Transverse colon (tissue), 4 donors: ENCODE measurements around the gene ABHD6. TPM values are rescaled to one million over a fixed set of nuclear protein-coding genes. Genes with fewer than 3 reads are reported as not detected.
"Not testable (repeated sequence)": the region's sequence is repeated elsewhere in the genome, so short reads cannot be mapped to it uniquely, and the experiment has no call there.

Experiments used
- DNase-seq: peaks from one replicate; pipeline ENCODE4 v3.0.0-alpha.2; 2019
- H3K27ac ChIP-seq, 4 donors: fragments of 200-600 bp; sonication (generic); 2 replicates each; pipeline ENCODE4 v1.5.1; 2016 to 2018; ENCODE audit warnings: inconsistent platforms in 4 of 4
- H3K27me3 ChIP-seq: fragments of 200-600 bp; sonication (generic); 2 replicates; pipeline ENCODE4 v1.5.1; 2017; ENCODE audit warnings: inconsistent platforms
- H3K36me3 ChIP-seq, 4 donors: fragments of 200-600 bp; sonication (generic); 2 replicates each; pipeline ENCODE4 v1.5.1; 2017 to 2019; ENCODE audit warnings: inconsistent platforms in 4 of 4
- H3K4me1 ChIP-seq, 4 donors: fragments of 200-600 bp; sonication (generic); 2 replicates each; pipeline ENCODE4 v1.5.1; 2017 to 2020; ENCODE audit warnings: inconsistent platforms in 4 of 4
- H3K4me3 ChIP-seq, 4 donors: fragments of 200-600 bp; sonication (generic); 1 replicate in 1 of 4; 2 replicates in 3 of 4; pipeline versions ENCODE4 v1.5.1 to v1.6.1; 2017 to 2019; ENCODE audit warnings: inconsistent platforms in 4 of 4
- H3K9me3 ChIP-seq, 2 donors: fragments of 200-600 bp; sonication (generic); 2 replicates each; pipeline ENCODE4 v1.5.1; 2017 to 2019; ENCODE audit warnings: inconsistent platforms in 2 of 2
- EP300 ChIP-seq: sonication (generic); formaldehyde crosslinking; IDR thresholded peaks from one replicate; pipeline ENCODE4 v1.6.1; 2017; ENCODE audit warnings: antibody characterized with exemption, low read depth
- POLR2A ChIP-seq: fragments of 450-650 bp; IDR thresholded peaks from one replicate; pipeline ENCODE4 v1.6.1; 2016; ENCODE audit warnings: antibody characterized with exemption, mild to moderate bottlenecking, moderate library complexity
- POLR2AphosphoS5 ChIP-seq, 3 donors: sonication (generic); formaldehyde crosslinking; IDR thresholded peaks; one replicate each; pipeline ENCODE4 v1.6.1; 2016; ENCODE audit warnings: antibody characterized with exemption in 3 of 3
- WGBS, 2 donors: methylation state at CpG; one replicate each; pipeline ENCODE4 v1.1.5; 2018; ENCODE audit warnings: low coverage in 1 of 2; 5-methylcytosine and 5-hydroxymethylcytosine counted together
- in situ Hi-C, 4 donors: fragments of 200-750 bp; cut with MboI; loops; one replicate each; pipeline versions ENCODE4 v1.15.0 to v1.15.1; 2017; ENCODE audit warnings: low sequenced_read_pairs in 3 of 4, low pct_ligation_motif_present in 1 of 4, low pct_unique_long_range_greater_than_20kb in 1 of 4
- intact Hi-C: fragments of 100-400 bp; cut with DNase I; formaldehyde crosslinking; loops from one replicate; pipeline ENCODE4 v1.15.1; 2023; ENCODE audit warnings: low total_unique reads
- total RNA-seq, 4 donors: library from RNA; depleted of rRNA; stranded (reverse); fragments of >200 nt; gene quantifications; one replicate each; pipeline ENCODE4 v1.1.0, GENCODE V29; 2016
- TF ChIP-seq, protein P1 (sequence below), 5 experiments: fragments of 200-600 bp in 3 of 5; fragments of 450-650 bp in 2 of 5; sonication (generic) in 3 of 5; IDR thresholded peaks; 1 replicate in 2 of 5; 2 replicates in 3 of 5; pipeline ENCODE4 v1.5.1; 2016 to 2017; ENCODE audit warnings: antibody characterized with exemption in 5 of 5, inconsistent platforms in 3 of 5, mild to moderate bottlenecking in 2 of 5, moderate library complexity in 1 of 5

Gene ABHD6
- total RNA-seq, 4 donors from 2014 or later: 5.2 to 68.1 (median 32.0) TPM

DNA sequence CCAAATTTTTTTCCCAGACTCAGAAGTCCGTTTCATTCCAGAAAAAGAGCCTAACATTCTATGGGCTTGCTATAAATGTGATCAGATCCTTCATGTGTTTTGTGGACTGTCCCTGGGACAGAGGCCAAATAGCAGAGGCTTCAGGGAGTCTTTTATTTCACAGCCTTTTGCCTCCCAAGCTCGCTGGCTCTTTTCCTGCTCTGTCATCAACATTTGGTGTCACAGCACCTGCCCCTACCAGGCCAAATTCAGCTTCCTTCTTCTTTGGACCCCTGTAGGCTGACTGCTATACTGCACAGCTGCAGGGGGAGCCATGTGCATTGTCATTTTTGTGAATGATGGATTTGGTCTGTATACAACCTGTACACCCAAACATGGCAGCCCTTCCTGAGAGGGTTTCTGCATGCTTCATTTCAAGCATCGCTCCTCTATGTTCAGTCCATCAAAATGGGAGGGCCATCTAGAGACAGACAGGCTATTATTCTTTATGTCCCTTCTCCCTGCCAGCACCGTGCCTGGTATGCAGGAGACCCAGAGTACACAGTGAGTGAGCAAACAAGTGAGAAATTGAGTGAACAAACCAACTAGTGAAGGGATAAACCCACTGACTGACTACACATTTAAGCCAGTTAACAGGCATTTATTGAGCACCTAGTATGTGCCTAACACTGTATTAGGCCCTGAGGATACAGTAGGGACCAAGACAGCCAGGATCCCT is 50.6 kb downstream of the ABHD6 start:
- peaks cover 0 to 18% (median 4%) of the 10 kb centered on the region in 4 donors for H3K36me3 ChIP-seq
- intact Hi-C loops: no loop called here
- TF ChIP-seq POLR2AphosphoS5 (IDR thresholded peaks at IDR 0.05) (no peak), EP300 (no peak), POLR2A (no peak)
- TF ChIP-seq, protein P1, sequence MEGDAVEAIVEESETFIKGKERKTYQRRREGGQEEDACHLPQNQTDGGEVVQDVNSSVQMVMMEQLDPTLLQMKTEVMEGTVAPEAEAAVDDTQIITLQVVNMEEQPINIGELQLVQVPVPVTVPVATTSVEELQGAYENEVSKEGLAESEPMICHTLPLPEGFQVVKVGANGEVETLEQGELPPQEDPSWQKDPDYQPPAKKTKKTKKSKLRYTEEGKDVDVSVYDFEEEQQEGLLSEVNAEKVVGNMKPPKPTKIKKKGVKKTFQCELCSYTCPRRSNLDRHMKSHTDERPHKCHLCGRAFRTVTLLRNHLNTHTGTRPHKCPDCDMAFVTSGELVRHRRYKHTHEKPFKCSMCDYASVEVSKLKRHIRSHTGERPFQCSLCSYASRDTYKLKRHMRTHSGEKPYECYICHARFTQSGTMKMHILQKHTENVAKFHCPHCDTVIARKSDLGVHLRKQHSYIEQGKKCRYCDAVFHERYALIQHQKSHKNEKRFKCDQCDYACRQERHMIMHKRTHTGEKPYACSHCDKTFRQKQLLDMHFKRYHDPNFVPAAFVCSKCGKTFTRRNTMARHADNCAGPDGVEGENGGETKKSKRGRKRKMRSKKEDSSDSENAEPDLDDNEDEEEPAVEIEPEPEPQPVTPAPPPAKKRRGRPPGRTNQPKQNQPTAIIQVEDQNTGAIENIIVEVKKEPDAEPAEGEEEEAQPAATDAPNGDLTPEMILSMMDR (IDR thresholded peaks at IDR 0.05): no peak
- in situ Hi-C loops: no loop called here
- H3K9me3 ChIP-seq: no peaks in the 10 kb centered on the region
- no peaks in the 10 kb centered on the region for H3K4me1 ChIP-seq
- no peaks in the 10 kb centered on the region for H3K27me3 ChIP-seq
- no peak for DNase-seq
- H3K27ac ChIP-seq: no peak overlapping the region
- 72 to 78% methylated on average over 2 to 4 of the region's 4 CpGs for WGBS, 2 donors
- no peak overlapping the region for H3K4me3 ChIP-seq

DNA sequence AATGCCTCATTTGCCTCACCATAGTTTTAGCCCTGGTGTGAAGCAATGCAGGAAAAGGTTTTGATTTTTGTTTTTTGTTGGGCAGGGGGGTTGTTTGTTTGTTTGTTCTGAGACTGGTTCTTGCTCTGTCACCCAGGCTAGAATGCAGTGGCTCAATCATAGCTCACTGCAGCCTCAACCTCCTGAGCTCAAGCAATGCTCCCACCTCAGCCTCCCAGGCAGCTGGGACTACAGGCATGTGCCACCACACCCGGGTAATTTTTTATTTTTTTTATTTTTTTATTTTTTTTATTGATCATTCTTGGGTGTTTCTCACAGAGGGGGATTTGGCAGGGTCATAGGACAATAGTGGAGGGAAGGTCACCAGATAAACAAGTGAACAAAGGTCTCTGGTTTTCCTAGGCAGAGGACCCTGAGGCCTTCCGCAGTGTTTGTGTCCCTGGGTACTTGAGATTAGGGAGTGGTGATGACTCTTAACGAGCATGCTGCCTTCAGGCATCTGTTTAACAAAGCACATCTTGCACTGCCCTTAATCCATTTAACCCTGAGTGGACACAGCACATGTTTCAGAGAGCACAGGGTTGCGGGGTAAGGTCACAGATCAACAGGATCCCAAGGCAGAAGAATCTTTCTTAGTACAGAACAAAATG is 51.5 kb downstream of the ABHD6 start:
- H3K9me3 ChIP-seq, DNase-seq, H3K4me3 ChIP-seq, intact Hi-C loops, H3K27me3 ChIP-seq, H3K27ac ChIP-seq, in situ Hi-C loops, H3K4me1 ChIP-seq: not testable (repeated sequence)
- 92% methylated on average over 3 of the region's 4 CpGs; no CpG with 5 or more reads in 1 of the 2 donors for WGBS, 2 donors
- peaks cover 0 to 18% (median 4%) of the 10 kb centered on the region in 4 donors for H3K36me3 ChIP-seq

DNA sequence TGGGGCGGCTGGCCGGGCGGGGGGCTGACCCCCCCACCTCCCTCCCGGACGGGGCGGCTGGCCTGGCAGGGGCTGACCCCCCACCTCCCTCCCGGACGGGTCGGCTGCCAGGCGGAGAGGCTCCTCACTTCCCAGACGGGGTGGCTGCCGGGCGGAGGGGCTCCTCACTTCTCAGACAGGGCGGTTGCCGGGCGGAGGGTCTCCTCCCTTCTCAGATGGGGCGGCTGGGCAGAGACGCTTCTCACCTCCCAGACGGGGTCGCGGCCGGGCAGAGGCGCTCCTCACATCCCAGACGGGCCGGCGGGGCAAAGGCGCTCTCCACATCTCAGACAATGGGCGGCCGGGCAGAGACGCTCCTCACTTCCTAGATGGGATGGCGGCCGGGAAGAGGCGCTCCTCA is 52.9 kb downstream of the ABHD6 start:
- H3K27ac ChIP-seq, DNase-seq, H3K27me3 ChIP-seq, H3K4me1 ChIP-seq, H3K9me3 ChIP-seq, intact Hi-C loops, H3K4me3 ChIP-seq: not testable (repeated sequence)
- in situ Hi-C loops: loop anchor here in 1 of 4 donors (10.0 kb wide), 1 partner anchor 46 kb away; no protein-coding TSS in a partner anchor
- WGBS, 2 donors: 97% methylated on average over 7 of the region's 33 CpGs; no CpG with 5 or more reads in 1 of the 2 donors
- H3K36me3 ChIP-seq: peaks cover 0 to 18% (median 4%) of the 10 kb centered on the region in 4 donors

DNA sequence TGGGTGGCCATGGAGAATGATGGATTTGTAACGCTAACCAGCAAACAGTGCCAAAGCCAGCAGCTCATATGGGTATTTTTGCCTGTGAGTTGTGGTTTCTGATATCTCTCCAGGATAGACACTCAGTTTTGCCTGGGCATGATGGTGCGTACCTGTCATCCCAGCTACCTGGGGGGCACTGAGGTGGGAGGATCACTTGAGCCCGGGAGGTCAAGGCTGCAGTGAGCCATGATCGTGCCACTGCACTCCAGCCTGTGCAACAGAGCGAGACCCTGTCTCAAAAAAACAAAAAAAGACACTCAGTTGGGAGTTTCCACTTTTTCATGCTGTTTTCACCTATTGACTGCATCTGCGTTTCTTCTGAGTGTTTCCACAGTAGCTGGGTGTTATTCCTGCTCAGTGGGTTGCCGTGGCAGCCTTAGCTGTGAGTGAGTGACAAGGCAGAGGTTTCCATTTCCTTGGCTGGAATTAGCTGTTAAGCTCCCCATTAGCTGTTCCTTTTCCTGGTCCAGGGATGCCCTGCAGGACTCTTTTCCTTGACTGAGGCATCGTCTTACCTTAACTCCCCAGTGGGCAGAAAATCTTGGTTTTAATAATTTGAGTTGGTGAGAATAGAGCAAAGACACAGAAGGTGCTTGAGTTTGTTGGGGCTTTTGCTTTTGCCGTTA is 54.2 kb downstream of the ABHD6 start:
- TF ChIP-seq EP300: no peak
- TF ChIP-seq, protein P1 (IDR thresholded peaks at IDR 0.05): no peak
- TF ChIP-seq POLR2A: no peak
- no peak for TF ChIP-seq POLR2AphosphoS5 (IDR thresholded peaks at IDR 0.05)
- H3K36me3 ChIP-seq: peaks cover 0 to 18% (median 3%) of the 10 kb centered on the region in 4 donors
- H3K27ac ChIP-seq: no peak overlapping the region
- H3K9me3 ChIP-seq: no peaks in the 10 kb centered on the region
- intact Hi-C loops (no loop called here), in situ Hi-C loops (loop anchor here in 1 of 4 donors (10.0 kb wide), 1 partner anchor 47 kb away; no protein-coding TSS in a partner anchor)
- 74 to 85% methylated on average over 4 to 9 of the region's 9 CpGs for WGBS, 2 donors
- no peak for DNase-seq
- no peaks in the 10 kb centered on the region for H3K27me3 ChIP-seq
- no peak overlapping the region for H3K4me3 ChIP-seq
- H3K4me1 ChIP-seq: no peaks in the 10 kb centered on the region

DNA sequence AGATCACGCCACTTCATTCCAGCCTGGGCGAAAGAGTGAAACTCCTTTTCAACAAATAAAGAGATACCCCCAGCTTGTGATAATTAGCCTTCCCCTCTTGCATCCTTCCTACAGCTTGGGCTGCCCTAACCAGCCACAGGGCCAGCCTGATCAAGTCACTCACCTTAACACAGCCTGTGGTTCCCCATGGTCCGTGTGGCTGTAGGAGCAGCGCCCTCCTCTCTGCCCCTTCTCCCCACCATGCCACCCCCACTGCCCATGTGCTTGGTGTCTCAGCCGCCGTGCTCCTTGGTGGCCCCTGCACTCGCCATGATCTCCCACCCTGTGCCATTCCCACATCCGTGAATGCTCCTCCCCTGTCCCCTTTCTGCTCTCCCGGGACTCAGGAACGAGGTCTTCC is 55.3 kb downstream of the ABHD6 start:
- TF ChIP-seq EP300 (no peak), POLR2AphosphoS5 (IDR thresholded peaks at IDR 0.05) (no peak), POLR2A (no peak)
- TF ChIP-seq, protein P1 (IDR thresholded peaks at IDR 0.05): no peak
- Histone ChIP-seq H3K27ac (no peak overlapping the region), H3K36me3 (peaks cover 0 to 8% (median 0%) of the 10 kb centered on the region in 4 donors), H3K9me3 (no peaks in the 10 kb centered on the region), H3K4me1 (no peaks in the 10 kb centered on the region), H3K4me3 (no peak overlapping the region), H3K27me3 (no peaks in the 10 kb centered on the region)
- intact Hi-C loops: no loop called here
- in situ Hi-C loops: loop anchor here in 1 of 4 donors (10.0 kb wide), 1 partner anchor 48 kb away; no protein-coding TSS in a partner anchor
- 50 to 80% methylated on average over 1 to 10 of the region's 10 CpGs for WGBS, 2 donors
- no peak for DNase-seq
